Measurements from ENCODE around the gene ADCY5. TPM values are rescaled to one million over a fixed set of nuclear protein-coding genes. Genes with fewer than 3 reads are reported as not detected.

The ADCY5 gene
- total RNA-seq, 4 donors from 2014 or later = 119 to 251 (median 185) TPM

GRCh38 chr3:123341871-123342630, 106.8 kb downstream of the ADCY5 start:
- H3K9me3 ChIP-seq = no peaks in the 10 kb centered on the region
- peak overlapping the region; percentile 2 to 86 (median 79) for H3K27ac ChIP-seq
- H3K36me3 ChIP-seq = peaks cover 0 to 12% of the 10 kb centered on the region in 2 donors
- TF ChIP-seq EP300 (IDR thresholded peaks at IDR 0.05) (no peak), CTCF (IDR thresholded peaks at IDR 0.05) (peak in 3 of 4 experiments; percentile 27 to 40 (median 35)), POLR2A (IDR thresholded peaks at IDR 0.05) (no peak), POLR2AphosphoS5 (IDR thresholded peaks at IDR 0.05) (peak; percentile 11)
- H3K4me3 ChIP-seq = no peak overlapping the region
- WGBS, 2 donors (ENCODE audit: low coverage in 1 of 2) = 37 to 60% methylated on average over 4 to 6 of the region's 16 CpGs
- H3K27me3 ChIP-seq = no peaks in the 10 kb centered on the region
- no peak for ATAC-seq
- H3K4me1 ChIP-seq = peaks cover 0 to 93% (median 16%) of the 10 kb centered on the region in 3 donors

GRCh38 chr3:123340336-123340735, 108.6 kb downstream of the ADCY5 start:
- peak overlapping the region in 3 of 4 donors; percentile 51 to 90 (median 85) for H3K27ac ChIP-seq
- H3K9me3 ChIP-seq = no peaks in the 10 kb centered on the region
- WGBS, 2 donors (ENCODE audit: low coverage in 1 of 2) = 40 to 44% methylated on average over 3 to 4 of the region's 4 CpGs
- peaks cover 0 to 93% (median 15%) of the 10 kb centered on the region in 3 donors for H3K4me1 ChIP-seq
- no peak for ATAC-seq
- H3K36me3 ChIP-seq = peaks cover 0 to 19% of the 10 kb centered on the region in 2 donors
- TF ChIP-seq CTCF (IDR thresholded peaks at IDR 0.05) (no peak), EP300 (IDR thresholded peaks at IDR 0.05) (no peak), POLR2AphosphoS5 (IDR thresholded peaks at IDR 0.05) (no peak), POLR2A (IDR thresholded peaks at IDR 0.05) (no peak)
- no peaks in the 10 kb centered on the region for H3K27me3 ChIP-seq
- no peak overlapping the region for H3K4me3 ChIP-seq

- no peak overlapping the region for H3K4me3 ChIP-seq
- peak overlapping the region in 3 of 4 donors; percentile 51 to 90 (median 85) for H3K27ac ChIP-seq
- TF ChIP-seq EP300 (IDR thresholded peaks at IDR 0.05) (no peak), CTCF (IDR thresholded peaks at IDR 0.05) (no peak), POLR2AphosphoS5 (IDR thresholded peaks at IDR 0.05) (no peak), POLR2A (IDR thresholded peaks at IDR 0.05) (no peak)
- H3K9me3 ChIP-seq = no peaks in the 10 kb centered on the region
- H3K27me3 ChIP-seq = no peaks in the 10 kb centered on the region
- H3K4me1 ChIP-seq = peaks cover 0 to 93% (median 15%) of the 10 kb centered on the region in 3 donors
- peaks cover 0 to 19% of the 10 kb centered on the region in 2 donors for H3K36me3 ChIP-seq
- 60% methylated on average over 1 of the region's 3 CpGs for WGBS, 2 donors (ENCODE audit: low coverage in 1 of 2)
- ATAC-seq = no peak
Observed at GRCh38 chr3:123339302-123339701, 109.6 kb downstream of the ADCY5 start.

DNA sequence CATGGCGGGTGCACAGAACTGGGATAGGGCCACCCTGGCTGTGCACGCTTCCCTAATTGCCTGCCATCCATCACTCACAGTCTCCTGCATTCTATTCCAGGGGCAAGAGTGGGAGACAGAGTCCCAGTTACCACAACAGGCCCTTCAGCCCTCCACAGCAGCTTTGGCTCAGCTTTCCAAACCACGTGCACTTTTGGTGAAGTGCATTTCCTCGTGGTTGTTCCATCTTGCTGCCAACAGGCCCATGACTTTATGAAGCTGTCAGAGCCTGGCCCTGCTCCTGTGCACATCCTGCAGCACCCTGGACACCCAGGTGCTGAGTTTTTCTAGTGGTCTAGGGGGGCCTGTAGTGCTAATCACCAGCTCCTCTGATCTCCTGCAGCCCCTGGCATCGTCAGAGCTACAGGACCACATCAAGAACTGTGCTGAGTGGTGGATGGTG, 110.2 kb downstream of the ADCY5 start:
- Histone ChIP-seq H3K9me3 (no peaks in the 10 kb centered on the region), H3K36me3 (peaks cover 0 to 19% of the 10 kb centered on the region in 2 donors), H3K4me1 (peaks cover 0 to 93% (median 12%) of the 10 kb centered on the region in 3 donors), H3K27ac (peak overlapping the region in 3 of 4 donors; percentile 51 to 90 (median 85)), H3K27me3 (no peaks in the 10 kb centered on the region), H3K4me3 (no peak overlapping the region)
- ATAC-seq = no peak
- TF ChIP-seq CTCF (IDR thresholded peaks at IDR 0.05) (no peak), POLR2AphosphoS5 (IDR thresholded peaks at IDR 0.05) (peak; percentile 7)
- WGBS, 2 donors (ENCODE audit: low coverage in 1 of 2) = 45 to 82% methylated on average over 2 to 3 of the region's 5 CpGs
